GM04503 (cell line): Measurements from ENCODE around the gene RILPL1.
"Not testable (repeated sequence)": the region's sequence is repeated elsewhere in the genome, so short reads cannot be mapped to it uniquely, and the experiment has no call there.

ENCODE experiments used
- DNase-seq: peaks from one replicate; pipeline ENCODE4 v3.0.0-alpha.2; 2012; ENCODE audit warnings: low read depth

Gene RILPL1, protein sequence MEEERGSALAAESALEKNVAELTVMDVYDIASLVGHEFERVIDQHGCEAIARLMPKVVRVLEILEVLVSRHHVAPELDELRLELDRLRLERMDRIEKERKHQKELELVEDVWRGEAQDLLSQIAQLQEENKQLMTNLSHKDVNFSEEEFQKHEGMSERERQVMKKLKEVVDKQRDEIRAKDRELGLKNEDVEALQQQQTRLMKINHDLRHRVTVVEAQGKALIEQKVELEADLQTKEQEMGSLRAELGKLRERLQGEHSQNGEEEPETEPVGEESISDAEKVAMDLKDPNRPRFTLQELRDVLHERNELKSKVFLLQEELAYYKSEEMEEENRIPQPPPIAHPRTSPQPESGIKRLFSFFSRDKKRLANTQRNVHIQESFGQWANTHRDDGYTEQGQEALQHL

GRCh38 chr12:123533672-123534643 lies at the start of gene RILPL1:
TSS of gene RILPL1 (minus strand) at chr12:123533719. CDS start at chr12:123533482, 237 bp downstream.
- no peak for DNase-seq

DNA sequence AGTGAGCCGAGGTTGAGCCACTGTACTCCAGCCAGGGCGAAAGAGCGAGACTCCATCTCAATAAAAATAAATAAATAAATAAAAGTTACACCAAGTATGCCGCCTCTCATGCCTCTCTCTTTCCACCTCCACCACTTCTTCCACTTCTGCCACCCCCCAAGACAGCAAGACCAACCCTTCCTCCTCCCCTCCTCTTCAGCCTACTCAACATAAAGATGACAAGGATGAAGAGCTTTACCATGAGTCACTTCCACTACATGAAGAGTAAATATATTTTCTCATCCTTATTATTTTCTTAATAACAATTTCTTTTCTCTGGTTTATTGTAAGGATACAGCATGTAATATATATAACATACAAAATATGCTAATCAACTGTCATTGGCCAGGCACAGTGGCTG lies 47.3 kb upstream of the RILPL1 start:
- DNase-seq, result no peak

DNA sequence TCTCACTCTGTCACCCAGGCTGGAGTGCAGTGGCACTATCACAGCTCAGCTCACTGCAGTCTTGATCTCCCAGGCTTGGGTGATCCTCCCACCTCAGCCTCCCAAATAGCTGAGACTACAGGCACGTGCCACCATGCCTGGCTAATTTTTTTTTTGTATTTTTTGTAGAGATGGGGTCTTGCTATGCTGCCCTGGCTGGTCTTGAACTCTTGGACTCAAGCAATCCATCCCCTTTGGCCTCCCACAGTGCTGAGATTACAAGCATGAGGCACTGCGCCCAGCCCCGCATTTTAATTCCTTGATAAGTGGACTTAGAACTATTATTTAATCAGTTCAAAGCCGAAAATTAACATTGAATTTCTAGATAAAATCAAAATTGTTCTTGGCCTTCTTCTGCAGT lies 45.3 kb upstream of the RILPL1 start:
- DNase-seq, result not testable (repeated sequence)

DNA sequence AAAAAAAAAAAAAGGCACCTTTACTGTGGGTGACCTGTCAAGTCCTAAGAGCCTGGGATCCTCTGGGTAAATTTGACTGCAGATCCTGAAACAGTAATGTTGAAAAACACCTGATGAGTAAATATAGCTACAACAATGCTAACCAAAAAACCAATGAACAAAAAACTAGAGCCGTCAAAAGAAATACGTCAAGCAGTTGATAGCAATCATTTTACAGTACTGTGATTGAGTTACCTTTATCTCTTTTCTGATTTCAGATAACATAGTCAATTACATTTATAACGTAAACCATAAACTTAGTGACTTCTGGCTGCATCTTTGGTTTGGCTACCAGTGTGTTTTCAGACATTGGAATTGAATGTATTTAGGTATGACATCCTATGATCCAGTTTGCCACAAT lies 44.7 kb upstream of the RILPL1 start:
- DNase-seq, result no peak

DNA sequence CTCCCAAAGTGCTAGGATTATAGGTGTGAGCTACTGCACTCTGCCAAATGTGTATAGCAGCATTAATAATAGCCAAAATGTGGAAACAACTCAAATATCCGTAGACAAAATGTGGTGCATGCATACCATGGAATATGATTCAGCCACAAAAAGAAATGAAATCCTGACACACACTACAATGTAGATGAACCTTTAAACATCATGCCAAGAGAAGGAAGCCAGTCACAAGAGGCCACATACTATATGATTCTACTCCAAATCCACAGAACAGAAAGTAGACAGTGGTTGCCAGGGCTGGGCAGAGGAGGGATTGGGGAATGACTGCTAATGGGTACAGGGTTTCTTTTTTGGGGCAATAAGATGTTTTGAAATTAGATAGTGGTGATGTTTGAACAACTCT lies 43.1 kb upstream of the RILPL1 start:
- no peak for DNase-seq

DNA sequence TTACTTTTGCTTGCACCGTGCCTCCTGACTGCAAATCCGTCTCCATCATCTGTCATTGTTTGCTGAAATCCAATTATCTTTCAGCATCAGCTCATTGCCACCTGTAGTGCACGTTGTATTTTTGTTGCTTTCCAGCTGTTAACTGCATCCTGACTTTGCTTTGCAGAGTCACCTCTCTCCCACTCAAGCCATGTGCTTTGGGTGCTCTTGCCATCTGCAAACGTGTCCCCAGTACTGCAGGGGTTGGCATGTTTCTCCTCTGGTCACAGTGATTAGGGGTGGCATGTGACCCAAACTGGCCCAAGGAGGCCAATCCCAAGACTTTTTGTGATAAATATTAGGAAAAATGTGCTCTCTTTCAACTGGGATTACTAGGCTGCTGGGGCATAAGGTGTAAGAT lies 40.4 kb upstream of the RILPL1 start:
- no peak for DNase-seq

DNA sequence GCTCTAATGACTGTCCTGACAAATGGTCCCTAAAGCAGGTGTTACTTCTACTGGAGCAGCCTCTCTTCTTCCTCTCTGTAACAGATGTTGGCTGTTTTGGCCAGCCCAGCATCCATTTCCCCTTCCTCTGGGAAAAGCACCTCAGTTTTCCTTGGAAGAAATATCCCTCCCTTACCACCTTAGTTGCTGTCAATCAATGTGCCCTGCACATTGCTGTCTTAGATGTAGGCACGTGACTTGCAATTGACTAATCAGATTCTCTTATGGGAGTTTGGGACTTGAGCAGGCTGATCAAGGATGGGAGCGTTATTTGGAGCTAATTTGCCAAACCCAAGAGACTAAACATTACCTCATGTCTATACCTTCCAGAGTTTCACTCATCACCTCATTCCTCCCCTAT lies 38.9 kb upstream of the RILPL1 start:
- no peak for DNase-seq

DNA sequence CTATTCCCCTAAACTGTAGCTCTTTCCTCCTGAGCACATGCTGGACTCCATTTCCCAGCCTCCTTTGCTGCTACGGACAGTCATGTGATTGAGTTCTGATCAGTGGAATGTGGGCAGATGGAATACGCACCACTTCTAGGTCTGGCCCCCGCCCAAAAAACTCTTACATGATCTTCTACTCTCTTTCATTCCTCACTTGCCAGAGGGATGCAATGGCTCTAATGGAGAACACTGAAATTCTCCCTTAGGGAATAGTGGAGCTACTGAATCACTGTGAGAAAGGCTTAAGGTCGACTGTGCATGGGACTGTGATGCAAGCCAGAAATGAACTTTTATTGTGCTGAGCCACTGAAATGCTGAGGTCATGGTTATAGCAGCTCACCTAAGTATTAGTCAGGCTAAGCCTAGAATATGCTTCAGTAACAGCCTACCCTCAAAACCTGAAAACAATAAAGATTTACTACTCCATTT lies 37.9 kb upstream of the RILPL1 start:
- peak; percentile 81 for DNase-seq

- no peak for DNase-seq
These were observed 25.9 kb upstream of the RILPL1 start for GRCh38 chr12:123559468-123559867.

GRCh38 chr12:123558487-123558886 lies 25.0 kb upstream of the RILPL1 start:
- not testable (repeated sequence) for DNase-seq

DNA sequence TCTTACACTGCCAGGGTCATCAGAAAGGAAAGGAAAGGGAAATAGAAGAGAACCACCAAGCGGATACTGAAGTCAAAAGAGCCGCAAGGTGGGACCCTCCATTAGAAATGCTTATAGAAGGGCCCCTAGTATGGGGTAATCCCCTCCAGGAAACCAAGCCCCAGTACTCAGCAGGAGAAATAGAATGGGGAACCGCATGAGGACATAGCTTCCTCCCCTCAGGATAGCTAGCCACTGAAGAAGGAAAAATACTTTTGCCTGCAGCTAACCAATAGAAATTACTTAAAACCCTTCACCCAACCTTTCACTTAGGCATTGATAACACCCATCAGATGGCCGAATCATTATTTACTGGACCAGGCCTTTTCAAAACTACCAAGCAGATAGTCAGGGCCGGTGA lies 21.3 kb upstream of the RILPL1 start:
- not testable (repeated sequence) for DNase-seq

DNA sequence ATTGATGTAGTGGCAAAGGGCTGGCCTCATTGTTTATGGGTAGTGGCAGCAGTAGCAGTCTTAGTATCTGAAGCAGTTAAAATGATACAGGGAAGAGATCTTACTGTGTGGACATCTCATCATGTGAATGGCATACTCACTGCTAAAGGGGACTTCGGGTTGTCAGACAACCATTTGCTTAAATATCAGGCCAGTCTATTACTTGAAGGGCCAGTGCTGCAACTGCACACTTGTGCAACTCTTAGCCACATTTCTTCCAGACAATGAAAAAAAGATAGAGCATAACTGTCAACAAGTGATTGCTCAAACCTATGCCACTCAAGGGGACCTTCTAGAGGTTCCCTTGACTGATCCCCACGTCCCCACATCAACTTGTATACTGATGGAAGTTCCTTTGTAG lies 20.6 kb upstream of the RILPL1 start:
- not testable (repeated sequence) for DNase-seq

- DNase-seq, result no peak
These were observed 17.2 kb upstream of the RILPL1 start for GRCh38 chr12:123550700-123551099.

DNA sequence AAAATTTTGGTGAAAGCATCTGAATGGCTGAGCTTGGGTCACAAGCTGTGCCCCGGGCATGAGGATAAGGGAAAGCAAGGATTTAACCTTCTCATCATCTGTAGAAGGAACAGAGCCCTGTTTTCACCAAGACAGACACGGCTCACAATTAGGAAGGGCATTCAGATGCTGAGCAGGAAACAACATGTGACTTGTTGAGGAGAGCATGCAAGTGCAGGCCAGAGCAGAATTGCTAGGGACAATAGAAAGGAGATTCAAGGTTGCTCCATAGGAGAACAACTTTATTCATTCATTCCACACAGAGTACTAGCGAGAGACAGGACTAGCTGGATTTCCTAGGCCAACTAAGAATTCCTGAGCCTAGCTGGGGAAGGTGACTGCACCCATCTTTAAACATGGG lies 14.6 kb upstream of the RILPL1 start:
- DNase-seq, result no peak

GRCh38 chr12:123546281-123546680 lies 12.8 kb upstream of the RILPL1 start:
- DNase-seq, result no peak

DNA sequence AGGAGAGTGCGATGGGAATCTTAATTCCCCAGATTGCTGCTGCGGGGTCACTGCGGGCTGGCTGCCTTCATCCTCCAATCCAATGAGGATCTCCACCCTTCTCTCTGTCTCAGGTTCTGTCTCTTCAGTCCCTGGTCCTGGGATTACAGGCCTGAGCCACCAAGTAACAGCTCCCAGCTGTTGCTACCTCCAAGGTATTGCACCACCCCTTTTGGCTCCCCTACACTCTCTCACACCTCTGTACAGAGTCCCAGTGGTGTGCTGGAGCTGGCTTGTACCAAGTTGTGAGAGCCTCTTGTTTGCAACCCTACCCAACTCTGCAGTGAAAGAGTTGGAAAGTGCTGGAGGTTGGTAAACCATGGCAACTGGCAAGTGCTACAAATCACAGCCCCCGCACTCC lies 10.0 kb upstream of the RILPL1 start:
- DNase-seq, result no peak

DNA sequence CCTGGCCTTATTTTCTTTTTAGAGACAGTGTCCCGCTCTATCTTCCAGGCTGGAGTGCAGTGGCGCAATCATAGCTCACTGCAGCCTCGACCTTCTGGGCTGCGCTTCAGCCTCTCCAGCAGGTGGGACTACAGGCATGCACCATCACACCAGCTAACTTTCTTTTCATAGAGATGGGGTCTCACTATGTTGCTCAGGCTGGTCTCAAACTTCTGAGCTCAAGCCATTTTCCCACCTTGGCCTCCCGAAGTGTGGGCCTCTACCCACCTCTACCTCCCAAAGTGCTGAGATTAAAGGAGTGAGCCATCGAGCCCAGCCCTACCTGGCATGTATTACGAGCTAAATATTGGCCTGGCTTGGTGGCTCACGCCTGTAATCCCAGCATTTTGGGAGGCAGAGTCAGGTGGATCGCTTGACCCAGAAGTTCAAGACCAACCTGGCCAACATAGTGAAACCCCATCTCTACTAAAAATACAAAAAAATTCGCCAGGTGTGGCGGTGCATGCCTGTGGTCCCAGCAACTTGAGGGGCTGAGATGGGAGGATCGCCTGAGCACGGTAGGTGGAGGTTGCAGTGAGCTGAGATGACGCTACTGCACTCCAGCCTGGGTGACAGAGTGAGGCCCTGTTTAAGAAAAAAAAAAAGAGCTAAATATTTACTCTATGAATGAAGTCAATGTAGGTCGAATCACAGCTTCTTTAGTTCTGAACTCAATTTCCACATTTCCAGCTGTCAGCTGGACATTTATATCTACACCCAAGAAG lies 7.6 kb upstream of the RILPL1 start:
- no peak for DNase-seq

DNA sequence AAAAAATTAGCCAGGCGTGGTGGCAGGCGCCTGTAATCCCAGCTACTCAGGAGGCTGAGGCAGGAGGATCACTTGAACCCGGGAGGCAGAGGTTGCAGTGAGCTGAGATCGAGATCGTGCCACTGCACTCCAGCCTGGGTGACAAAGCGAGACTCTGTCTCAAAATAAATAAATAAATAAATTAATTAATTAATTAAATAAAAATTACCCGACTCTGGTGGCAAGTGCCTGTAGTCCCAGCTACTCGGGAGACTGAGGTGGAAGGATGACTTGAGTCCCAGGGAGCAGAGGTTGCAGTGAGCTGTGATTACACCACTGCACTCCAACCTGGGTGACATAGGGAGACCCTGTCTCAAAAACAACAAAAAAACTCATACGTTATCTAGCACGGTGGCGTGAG lies 2.4 kb upstream of the RILPL1 start:
- not testable (repeated sequence) for DNase-seq

- no peak for DNase-seq
These were observed 490 bp downstream of the RILPL1 start for GRCh38 chr12:123532808-123533649.

- no peak for DNase-seq
These were observed 1.5 kb downstream of the RILPL1 start for GRCh38 chr12:123532019-123532418.

GRCh38 chr12:123531091-123531490 lies 2.4 kb downstream of the RILPL1 start:
- no peak for DNase-seq
